PC-3 (cell line): ENCODE measurements around the gene PLXDC1.

ENCODE experiments used
- CTCF ChIP-seq: fragments of 300-600 bp; sonication (generic); conservative IDR thresholded peaks from 2 replicates; pipeline ENCODE4 v1.5.1; 2017; ENCODE audit warnings: antibody characterized with exemption, low read depth, mild to moderate bottlenecking, low read length
- EZH2 ChIP-seq: fragments of 300-600 bp; sonication (generic); IDR thresholded peaks from one replicate; pipeline ENCODE4 v1.6.1; 2017; ENCODE audit warnings: antibody characterized with exemption, mild to moderate bottlenecking, low read length; ENCODE audit not compliant: unreplicated experiment
- EZH2phosphoT487 ChIP-seq: fragments of 300-600 bp; sonication (generic); IDR thresholded peaks from 2 replicates; pipeline ENCODE4 v1.6.1; 2018; ENCODE audit warnings: mild to moderate bottlenecking, antibody characterized with exemption, low read length, borderline replicate concordance

GRCh38 chr17:39104046-39104445 is 47.4 kb downstream of the PLXDC1 start:
- no peak for TF ChIP-seq CTCF
- no peak for TF ChIP-seq EZH2
- TF ChIP-seq EZH2phosphoT487, result no peak
